VCaP (cell line): ENCODE results near the gene FHIT.

Source experiments
- H3K27ac ChIP-seq: fragments of 450-650 bp; 2 replicates; pipeline ENCODE4 v1.5.1; 2017
- TF ChIP-seq, protein P1 (sequence below): fragments of 450-650 bp; conservative IDR thresholded peaks from 2 replicates; pipeline ENCODE4 v1.5.1; 2017; ENCODE audit warnings: mild to moderate bottlenecking, moderate library complexity

The FHIT gene

DNA sequence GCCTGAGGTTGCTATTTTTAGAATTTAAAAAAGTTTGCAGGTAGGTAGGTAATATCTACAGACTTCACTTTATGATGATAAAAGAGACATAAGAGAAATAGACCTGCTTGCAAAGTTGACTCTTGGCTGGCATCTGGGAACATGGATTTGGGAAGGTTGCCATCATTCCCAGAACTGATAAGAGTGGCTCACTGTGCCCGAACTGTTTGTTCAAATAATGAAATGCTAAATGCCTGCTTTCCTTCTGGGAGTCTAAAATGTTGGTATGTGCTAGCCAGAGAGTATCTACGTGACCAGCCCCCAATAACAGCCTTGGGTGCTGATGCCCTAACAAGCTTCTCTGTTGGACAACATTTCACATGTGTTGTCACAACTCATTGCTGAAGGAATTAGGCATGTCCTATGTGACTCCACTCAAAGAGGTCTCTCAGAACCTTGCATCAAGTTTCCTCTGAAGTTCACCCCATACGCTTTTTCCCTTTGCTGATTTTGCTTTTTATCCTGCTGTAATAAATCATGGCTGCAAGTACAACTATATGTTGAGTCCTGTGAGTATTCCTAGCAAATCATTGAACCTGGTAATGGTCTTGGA lies 95.5 kb downstream of the FHIT start:
- peak overlapping the region; percentile 68 for H3K27ac ChIP-seq
- TF ChIP-seq, protein P1, sequence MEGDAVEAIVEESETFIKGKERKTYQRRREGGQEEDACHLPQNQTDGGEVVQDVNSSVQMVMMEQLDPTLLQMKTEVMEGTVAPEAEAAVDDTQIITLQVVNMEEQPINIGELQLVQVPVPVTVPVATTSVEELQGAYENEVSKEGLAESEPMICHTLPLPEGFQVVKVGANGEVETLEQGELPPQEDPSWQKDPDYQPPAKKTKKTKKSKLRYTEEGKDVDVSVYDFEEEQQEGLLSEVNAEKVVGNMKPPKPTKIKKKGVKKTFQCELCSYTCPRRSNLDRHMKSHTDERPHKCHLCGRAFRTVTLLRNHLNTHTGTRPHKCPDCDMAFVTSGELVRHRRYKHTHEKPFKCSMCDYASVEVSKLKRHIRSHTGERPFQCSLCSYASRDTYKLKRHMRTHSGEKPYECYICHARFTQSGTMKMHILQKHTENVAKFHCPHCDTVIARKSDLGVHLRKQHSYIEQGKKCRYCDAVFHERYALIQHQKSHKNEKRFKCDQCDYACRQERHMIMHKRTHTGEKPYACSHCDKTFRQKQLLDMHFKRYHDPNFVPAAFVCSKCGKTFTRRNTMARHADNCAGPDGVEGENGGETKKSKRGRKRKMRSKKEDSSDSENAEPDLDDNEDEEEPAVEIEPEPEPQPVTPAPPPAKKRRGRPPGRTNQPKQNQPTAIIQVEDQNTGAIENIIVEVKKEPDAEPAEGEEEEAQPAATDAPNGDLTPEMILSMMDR, result no peak

- H3K27ac ChIP-seq, result peak overlapping the region; percentile 68
- TF ChIP-seq, protein P1, result no peak
Measured at GRCh38 chr3:61154457-61155198, 96.6 kb downstream of the FHIT start.

- TF ChIP-seq, protein P1, result no peak
- H3K27ac ChIP-seq, result no peak overlapping the region
Measured at GRCh38 chr3:61152071-61152470, 99.2 kb downstream of the FHIT start.

DNA sequence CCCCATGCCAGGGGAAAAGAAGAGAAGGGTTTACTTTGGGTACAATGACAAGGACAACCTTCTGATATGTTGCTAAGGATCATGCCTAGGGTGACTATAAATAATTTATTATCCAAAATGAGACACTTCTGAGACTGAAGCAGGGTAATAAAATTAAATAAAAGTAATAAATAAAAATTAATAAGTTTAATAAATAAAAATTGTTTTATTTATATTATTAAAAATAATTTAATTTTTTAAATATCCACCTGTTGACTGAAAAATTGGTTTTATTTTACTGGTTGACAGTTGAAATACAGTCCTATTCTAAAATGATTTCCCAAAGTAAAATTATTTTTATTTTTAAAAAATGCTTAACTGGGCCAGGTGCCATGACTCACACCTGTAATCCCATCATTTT lies 102.0 kb downstream of the FHIT start:
- TF ChIP-seq, protein P1, result no peak
- H3K27ac ChIP-seq, result no peak overlapping the region

DNA sequence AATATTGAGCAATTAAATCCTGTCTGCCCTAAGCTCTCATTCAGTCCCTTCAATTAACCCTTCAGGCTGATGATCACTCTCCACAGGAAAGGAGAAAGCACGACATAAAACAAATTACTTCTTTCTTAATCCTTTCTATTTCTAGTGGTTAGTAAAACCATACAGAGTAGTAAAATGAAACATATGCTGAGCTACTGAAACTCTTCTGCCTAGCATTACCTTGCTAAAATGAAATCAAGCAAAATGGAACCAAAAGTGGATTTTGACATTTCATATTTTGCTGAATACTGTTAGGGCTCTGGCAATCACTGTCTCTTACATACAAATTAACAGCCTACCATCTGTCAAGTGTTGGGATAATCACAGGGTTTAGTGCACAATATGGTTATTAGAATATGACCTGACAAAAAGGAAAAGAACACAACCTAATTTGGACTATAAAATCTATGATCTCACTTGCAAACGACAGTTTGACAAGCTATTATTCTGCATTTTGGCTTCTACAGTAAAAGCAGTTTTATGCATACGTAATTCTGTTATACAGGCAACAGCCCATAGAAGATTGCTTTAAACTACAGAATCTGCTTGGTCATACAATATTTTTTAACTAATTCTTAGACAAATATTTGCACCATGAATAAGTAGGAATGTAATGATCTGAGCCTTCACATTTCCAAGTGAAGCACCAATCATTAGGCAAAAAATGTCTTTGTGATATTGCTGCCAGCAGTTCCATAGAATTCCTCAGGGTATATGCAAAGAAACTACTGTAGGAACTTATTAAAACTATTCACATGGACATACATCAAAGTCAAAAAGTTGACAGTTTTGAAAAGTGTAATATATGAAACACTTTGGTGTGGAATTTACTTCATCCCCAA lies 105.0 kb downstream of the FHIT start:
- H3K27ac ChIP-seq, result no peak overlapping the region
- TF ChIP-seq, protein P1, result no peak

DNA sequence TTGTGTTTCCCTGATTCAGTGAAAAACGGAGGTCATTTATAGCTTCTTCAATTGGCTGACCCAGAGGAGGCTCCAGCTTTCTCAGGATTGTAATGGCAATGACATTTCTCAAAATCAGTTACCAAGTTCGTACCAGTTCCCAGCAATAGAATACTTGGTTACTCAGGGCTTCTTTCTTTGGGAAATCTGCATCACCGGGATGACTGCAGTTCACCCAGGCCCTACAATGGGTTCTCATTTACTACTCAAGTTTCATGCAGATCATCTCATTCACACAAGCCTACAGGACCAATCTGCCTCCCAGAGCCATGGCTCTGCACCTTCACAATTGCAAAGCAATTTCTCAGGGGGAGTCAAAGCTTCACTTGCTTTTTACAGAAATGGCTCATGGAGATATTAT lies 109.6 kb downstream of the FHIT start:
- TF ChIP-seq, protein P1, result no peak
- no peak overlapping the region for H3K27ac ChIP-seq

- H3K27ac ChIP-seq, result no peak overlapping the region
- TF ChIP-seq, protein P1, result no peak
Measured at GRCh38 chr3:61141227-61141626, 110.0 kb downstream of the FHIT start.
